Glutamatergic neuron (in vitro differentiated cells): Measurements from ENCODE around the gene PSAP. TPM values are rescaled to one million over a fixed set of nuclear protein-coding genes. Genes with fewer than 3 reads are reported as not detected.

Experiments used
- DNase-seq: peaks from one replicate; pipeline ENCODE4 v3.0.0; 2022
- H3K27ac Mint-ChIP-seq: one replicate; pipeline ENCODE4 v1.8.0; 2020; ENCODE audit warnings: mild to moderate bottlenecking, mixed read lengths, inconsistent platforms; ENCODE audit not compliant: unreplicated experiment
- H3K27me3 Mint-ChIP-seq: one replicate; pipeline ENCODE4 v1.8.0; 2020; ENCODE audit warnings: mild to moderate bottlenecking, moderate library complexity, mixed read lengths, inconsistent platforms; ENCODE audit not compliant: unreplicated experiment
- H3K36me3 Mint-ChIP-seq: one replicate; pipeline ENCODE4 v1.8.0; 2020; ENCODE audit warnings: mild to moderate bottlenecking, mixed read lengths, inconsistent platforms; ENCODE audit not compliant: unreplicated experiment
- H3K4me1 Mint-ChIP-seq: one replicate; pipeline ENCODE4 v1.8.0; 2020; ENCODE audit warnings: mild to moderate bottlenecking, low read depth, mixed read lengths, inconsistent platforms; ENCODE audit not compliant: unreplicated experiment
- H3K4me3 Mint-ChIP-seq: one replicate; pipeline ENCODE4 v1.8.0; 2020; ENCODE audit warnings: mild to moderate bottlenecking, mixed read lengths, inconsistent platforms; ENCODE audit not compliant: unreplicated experiment
- H3K9me3 Mint-ChIP-seq: one replicate; pipeline ENCODE4 v1.8.0; 2020; ENCODE audit warnings: mild to moderate bottlenecking, moderate library complexity, mixed read lengths, inconsistent platforms; ENCODE audit not compliant: unreplicated experiment
- CTCF ChIP-seq: fragments of 200-600 bp; sonication (generic); IDR thresholded peaks from one replicate; pipeline ENCODE4 v1.5.0; 2021; ENCODE audit not compliant: partially characterized antibody, unreplicated experiment
- total RNA-seq: library from RNA; stranded (reverse); fragmentation: NEBNext Ultra II Directional; extraction: Animal tissue kit (Norgen Biotek cat#: 25700); gene quantifications from one replicate; pipeline ENCODE4 v1.2.1, GENCODE V29; 2021; ENCODE audit not compliant: unreplicated experiment

PSAP gene
- total RNA-seq, 1 donor from 2014 or later, result 737 TPM

- peak overlapping the region; percentile 85 for H3K27ac Mint-ChIP-seq
- no peak for DNase-seq
- H3K4me3 Mint-ChIP-seq, result peak overlapping the region; percentile 80
- H3K27me3 Mint-ChIP-seq, result peaks cover 7% of the 10 kb centered on the region
- H3K9me3 Mint-ChIP-seq, result peaks cover 13% of the 10 kb centered on the region
- no peaks in the 10 kb centered on the region for H3K36me3 Mint-ChIP-seq
- no peak for TF ChIP-seq CTCF
- H3K4me1 Mint-ChIP-seq, result peaks cover 66% of the 10 kb centered on the region
Measured at GRCh38 chr10:71838264-71839211, 12.5 kb downstream of the PSAP start.

GRCh38 chr10:71837098-71837827 is 13.8 kb downstream of the PSAP start:
- H3K27me3 Mint-ChIP-seq, result peaks cover 7% of the 10 kb centered on the region
- no peaks in the 10 kb centered on the region for H3K36me3 Mint-ChIP-seq
- H3K27ac Mint-ChIP-seq, result peak overlapping the region; percentile 81
- H3K4me3 Mint-ChIP-seq, result peak overlapping the region; percentile 80
- peak; percentile 49 for TF ChIP-seq CTCF
- peak; percentile 46 for DNase-seq
- peaks cover 13% of the 10 kb centered on the region for H3K9me3 Mint-ChIP-seq
- H3K4me1 Mint-ChIP-seq, result peaks cover 54% of the 10 kb centered on the region

DNA sequence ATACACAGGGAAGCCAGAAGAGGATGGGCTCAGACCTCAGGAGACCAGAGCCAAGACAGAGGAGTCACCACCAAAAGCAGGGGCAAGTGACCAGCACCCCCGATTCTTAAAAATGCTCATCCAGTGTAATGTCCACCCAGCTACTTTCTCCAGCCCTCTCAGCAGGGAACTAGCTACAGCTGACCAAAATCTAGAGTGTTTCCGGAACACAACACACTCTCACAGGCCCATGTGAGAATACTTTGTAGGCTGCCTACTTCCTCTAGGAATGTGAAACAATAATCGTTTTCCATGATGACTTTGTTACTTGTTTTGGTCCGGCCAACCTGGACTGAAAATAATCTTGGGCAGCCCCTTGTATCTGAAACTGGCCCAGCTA is 14.5 kb downstream of the PSAP start:
- peak overlapping the region; percentile 81 for H3K27ac Mint-ChIP-seq
- peak overlapping the region; percentile 80 for H3K4me3 Mint-ChIP-seq
- H3K9me3 Mint-ChIP-seq, result peaks cover 13% of the 10 kb centered on the region
- TF ChIP-seq CTCF, result no peak
- peaks cover 52% of the 10 kb centered on the region for H3K4me1 Mint-ChIP-seq
- DNase-seq, result no peak
- no peaks in the 10 kb centered on the region for H3K36me3 Mint-ChIP-seq
- peaks cover 7% of the 10 kb centered on the region for H3K27me3 Mint-ChIP-seq

- Mint-ChIP-seq H3K27me3 (peaks cover 7% of the 10 kb centered on the region), H3K4me3 (peak overlapping the region; percentile 73), H3K27ac (peak overlapping the region; percentile 81)
Measured at GRCh38 chr10:71835671-71836595, 15.1 kb downstream of the PSAP start.

More at GRCh38 chr10:71835671-71836595, 15.1 kb downstream of the PSAP start:
- H3K4me1 Mint-ChIP-seq, result peaks cover 49% of the 10 kb centered on the region
- H3K9me3 Mint-ChIP-seq, result peaks cover 15% of the 10 kb centered on the region
- no peaks in the 10 kb centered on the region for H3K36me3 Mint-ChIP-seq
- no peak for TF ChIP-seq CTCF
- peak; percentile 52 for DNase-seq
